ENCODE measurements around the gene EFCAB6.

DNA sequence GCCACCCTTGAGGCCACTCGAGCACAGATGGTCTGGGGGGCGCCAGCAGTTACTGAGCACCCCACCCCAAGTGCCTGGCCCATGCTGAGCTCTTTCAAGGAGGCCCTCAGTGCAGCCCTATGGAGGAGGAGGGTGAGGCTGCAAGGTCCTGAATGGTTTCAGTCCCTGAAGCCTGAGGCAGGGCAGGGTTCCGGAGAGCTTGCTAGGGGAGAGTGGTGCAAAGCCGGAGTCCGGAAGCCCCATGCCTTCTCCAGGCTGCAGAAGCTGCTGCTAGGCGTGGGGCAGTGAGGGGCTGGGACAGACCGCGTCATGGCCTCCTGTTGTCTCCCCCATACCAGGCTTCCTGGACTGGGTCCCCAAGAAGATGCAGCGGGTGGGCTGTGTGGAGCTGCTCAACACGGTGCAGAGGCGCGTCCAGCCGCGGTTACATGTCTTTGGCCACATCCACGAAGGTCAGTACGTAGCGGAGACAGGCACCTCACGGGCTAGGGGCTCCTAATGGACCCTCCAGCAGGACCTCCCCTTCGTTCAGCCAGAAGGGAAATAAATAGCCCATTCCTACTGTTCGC is 309.7 kb downstream of the EFCAB6 start:
- no peak for TF ChIP-seq FOXA2 (IDR thresholded peaks at IDR 0.05)
- TF ChIP-seq, protein P1, sequence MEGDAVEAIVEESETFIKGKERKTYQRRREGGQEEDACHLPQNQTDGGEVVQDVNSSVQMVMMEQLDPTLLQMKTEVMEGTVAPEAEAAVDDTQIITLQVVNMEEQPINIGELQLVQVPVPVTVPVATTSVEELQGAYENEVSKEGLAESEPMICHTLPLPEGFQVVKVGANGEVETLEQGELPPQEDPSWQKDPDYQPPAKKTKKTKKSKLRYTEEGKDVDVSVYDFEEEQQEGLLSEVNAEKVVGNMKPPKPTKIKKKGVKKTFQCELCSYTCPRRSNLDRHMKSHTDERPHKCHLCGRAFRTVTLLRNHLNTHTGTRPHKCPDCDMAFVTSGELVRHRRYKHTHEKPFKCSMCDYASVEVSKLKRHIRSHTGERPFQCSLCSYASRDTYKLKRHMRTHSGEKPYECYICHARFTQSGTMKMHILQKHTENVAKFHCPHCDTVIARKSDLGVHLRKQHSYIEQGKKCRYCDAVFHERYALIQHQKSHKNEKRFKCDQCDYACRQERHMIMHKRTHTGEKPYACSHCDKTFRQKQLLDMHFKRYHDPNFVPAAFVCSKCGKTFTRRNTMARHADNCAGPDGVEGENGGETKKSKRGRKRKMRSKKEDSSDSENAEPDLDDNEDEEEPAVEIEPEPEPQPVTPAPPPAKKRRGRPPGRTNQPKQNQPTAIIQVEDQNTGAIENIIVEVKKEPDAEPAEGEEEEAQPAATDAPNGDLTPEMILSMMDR (IDR thresholded peaks at IDR 0.05; ENCODE audit: low read depth, low read length, missing input control), result no peak
- no peak for TF ChIP-seq EGR1 (IDR thresholded peaks at IDR 0.05; ENCODE audit: low read depth in 2 of 2)
- TF ChIP-seq HNF4A (conservative IDR thresholded peaks at IDR 0.05), result no peak
- TF ChIP-seq, protein P2, sequence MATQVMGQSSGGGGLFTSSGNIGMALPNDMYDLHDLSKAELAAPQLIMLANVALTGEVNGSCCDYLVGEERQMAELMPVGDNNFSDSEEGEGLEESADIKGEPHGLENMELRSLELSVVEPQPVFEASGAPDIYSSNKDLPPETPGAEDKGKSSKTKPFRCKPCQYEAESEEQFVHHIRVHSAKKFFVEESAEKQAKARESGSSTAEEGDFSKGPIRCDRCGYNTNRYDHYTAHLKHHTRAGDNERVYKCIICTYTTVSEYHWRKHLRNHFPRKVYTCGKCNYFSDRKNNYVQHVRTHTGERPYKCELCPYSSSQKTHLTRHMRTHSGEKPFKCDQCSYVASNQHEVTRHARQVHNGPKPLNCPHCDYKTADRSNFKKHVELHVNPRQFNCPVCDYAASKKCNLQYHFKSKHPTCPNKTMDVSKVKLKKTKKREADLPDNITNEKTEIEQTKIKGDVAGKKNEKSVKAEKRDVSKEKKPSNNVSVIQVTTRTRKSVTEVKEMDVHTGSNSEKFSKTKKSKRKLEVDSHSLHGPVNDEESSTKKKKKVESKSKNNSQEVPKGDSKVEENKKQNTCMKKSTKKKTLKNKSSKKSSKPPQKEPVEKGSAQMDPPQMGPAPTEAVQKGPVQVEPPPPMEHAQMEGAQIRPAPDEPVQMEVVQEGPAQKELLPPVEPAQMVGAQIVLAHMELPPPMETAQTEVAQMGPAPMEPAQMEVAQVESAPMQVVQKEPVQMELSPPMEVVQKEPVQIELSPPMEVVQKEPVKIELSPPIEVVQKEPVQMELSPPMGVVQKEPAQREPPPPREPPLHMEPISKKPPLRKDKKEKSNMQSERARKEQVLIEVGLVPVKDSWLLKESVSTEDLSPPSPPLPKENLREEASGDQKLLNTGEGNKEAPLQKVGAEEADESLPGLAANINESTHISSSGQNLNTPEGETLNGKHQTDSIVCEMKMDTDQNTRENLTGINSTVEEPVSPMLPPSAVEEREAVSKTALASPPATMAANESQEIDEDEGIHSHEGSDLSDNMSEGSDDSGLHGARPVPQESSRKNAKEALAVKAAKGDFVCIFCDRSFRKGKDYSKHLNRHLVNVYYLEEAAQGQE (IDR thresholded peaks at IDR 0.05), result no peak
- TF ChIP-seq YY1 (IDR thresholded peaks at IDR 0.05), result no peak
- no peak for TF ChIP-seq JUND (IDR thresholded peaks at IDR 0.05)
- no peak for TF ChIP-seq GABPA (IDR thresholded peaks at IDR 0.05 in 1 of 2, conservative IDR thresholded peaks at IDR 0.05 in 1 of 2)
